Stomach (tissue), 9 donors: ENCODE measurements around the gene PCDHA8. TPM values are rescaled to one million over a fixed set of nuclear protein-coding genes. Genes with fewer than 3 reads are reported as not detected.
"Not testable (repeated sequence)": the region's sequence is repeated elsewhere in the genome, so short reads cannot be mapped to it uniquely, and the experiment has no call there.

Experiments
- DNase-seq, 2 donors: peaks; one replicate each; pipeline versions ENCODE4 v3.0.0 to v3.0.0-alpha.2; 2013 to 2019
- H3K27ac ChIP-seq, 5 donors: fragments of 200-600 bp in 4 of 5; sonication (generic) in 4 of 5; one replicate each; pipeline ENCODE4 v1.5.1; 2013 to 2019; ENCODE audit warnings: mild to moderate bottlenecking in 1 of 5, moderate library complexity in 1 of 5
- H3K27me3 ChIP-seq, 3 donors: fragments of 200-600 bp; sonication (generic); one replicate each; pipeline ENCODE4 v1.5.1; 2017 to 2019; ENCODE audit warnings: mixed run types in 1 of 3
- H3K36me3 ChIP-seq, 4 donors: fragments of 200-600 bp; sonication (generic); 1 replicate in 3 of 4; 2 replicates in 1 of 4; pipeline ENCODE4 v1.5.1; 2016 to 2019
- H3K4me1 ChIP-seq, 4 donors: fragments of 200-600 bp; sonication (generic); one replicate each; pipeline ENCODE4 v1.5.1; 2016 to 2019
- H3K4me3 ChIP-seq, 4 donors: fragments of 200-600 bp; sonication (generic) in 3 of 4; one replicate each; pipeline ENCODE4 v1.5.1; 2016 to 2019; ENCODE audit warnings: mild to moderate bottlenecking in 1 of 4
- H3K9me3 ChIP-seq, 4 donors: fragments of 200-600 bp; sonication (generic); one replicate each; pipeline ENCODE4 v1.5.1; 2016 to 2019
- CTCF ChIP-seq, 7 experiments: fragments of 450-650 bp in 4 of 7; fragments of 200-600 bp in 3 of 7; sonication (generic) in 3 of 7; IDR thresholded peaks; one replicate each; pipeline ENCODE4 v1.5.1; 2016 to 2019; ENCODE audit warnings: antibody characterized with exemption in 7 of 7, control low read depth in 2 of 7, mild to moderate bottlenecking in 1 of 7
- EP300 ChIP-seq: sonication (generic); formaldehyde crosslinking; IDR thresholded peaks from one replicate; pipeline ENCODE4 v1.6.1; 2017; ENCODE audit warnings: antibody characterized with exemption
- POLR2A ChIP-seq, 4 donors: fragments of 450-650 bp; IDR thresholded peaks; one replicate each; pipeline ENCODE4 v1.6.1; 2016; ENCODE audit warnings: antibody characterized with exemption in 4 of 4, control low read depth in 2 of 4, mild to moderate bottlenecking in 1 of 4, moderate library complexity in 1 of 4
- POLR2AphosphoS5 ChIP-seq, 3 donors: sonication (generic); formaldehyde crosslinking; IDR thresholded peaks; one replicate each; pipeline ENCODE4 v1.6.1; 2016; ENCODE audit warnings: antibody characterized with exemption in 3 of 3
- WGBS, 5 donors: extraction: QIAGEN DNeasy Blood & Tissue Kit in 3 of 5; methylation state at CpG; one replicate each; pipeline versions ENCODE4 v1.1.5 to v1.1.7; 2013 to 2018; 5-methylcytosine and 5-hydroxymethylcytosine counted together
- intact Hi-C: fragments of 100-400 bp; cut with DNase I; formaldehyde crosslinking; loops from one replicate; pipeline ENCODE4 v1.15.1; 2023; ENCODE audit warnings: low total_unique reads
- polyA plus RNA-seq, 3 donors: library from polyadenylated mRNA; stranded (reverse); fragments of 200-250 nt; gene quantifications; one replicate each; pipeline ENCODE4 v1.2.3, GENCODE V29; 2013
- total RNA-seq, 5 donors: library from RNA; depleted of rRNA; stranded (reverse); fragments of >200 nt; gene quantifications; one replicate each; pipeline versions ENCODE4 v1.1.0 to v1.2.3, GENCODE V29; 2014 to 2016
- donor health status: healthy with polysubstance abuse.
- donor health status: Bipolar disorder and iron deficiency.
- donor health status: healthy.

Gene PCDHA8
- total and polyA plus RNA-seq, 8 donors = 0.18 to 0.29 TPM; not detected in 6

GRCh38 chr5:140796718-140797095 is 44.3 kb upstream of the PCDHA8 start:
- H3K9me3 ChIP-seq = peaks cover 16 to 89% (median 69%) of the 10 kb centered on the region in 4 donors
- peaks cover 0 to 46% (median 11%) of the 10 kb centered on the region in 3 donors for H3K27me3 ChIP-seq
- 53 to 79% (median 62%) methylated on average over 23 to 39 of the region's 39 CpGs for WGBS, 5 donors
- no peaks in the 10 kb centered on the region for H3K36me3 ChIP-seq
- H3K4me1 ChIP-seq = no peaks in the 10 kb centered on the region
- no peak overlapping the region for H3K27ac ChIP-seq
- no peak for DNase-seq
- no peak overlapping the region for H3K4me3 ChIP-seq
- TF ChIP-seq EP300 (no peak), CTCF (IDR thresholded peaks at IDR 0.05) (no peak), POLR2AphosphoS5 (IDR thresholded peaks at IDR 0.05) (no peak), POLR2A (IDR thresholded peaks at IDR 0.05) (no peak)
- intact Hi-C loops = no loop called here

GRCh38 chr5:140800816-140801493 is 40.0 kb upstream of the PCDHA8 start, which contains the start of gene PCDHA3:
PCDHA3 (plus strand) TSS chr5:140801057.
- Histone ChIP-seq H3K4me3 (peak within 1 kb of the TSS in 2 of 4 donors; percentile 23 to 30), H3K4me1 (no peaks in the 10 kb centered on the region), H3K27me3 (peaks cover 0 to 45% (median 3%) of the 10 kb centered on the region in 3 donors), H3K27ac (peak within 1 kb of the TSS in 1 of 5 donors; percentile 11), H3K9me3 (peaks cover 29 to 80% (median 51%) of the 10 kb centered on the region in 4 donors), H3K36me3 (no peaks in the 10 kb centered on the region)
- WGBS, 5 donors = 20 to 29% (median 22%) methylated on average over 24 to 29 of the region's 29 CpGs
- TF ChIP-seq EP300 (no peak), POLR2A (IDR thresholded peaks at IDR 0.05) (no peak), CTCF (IDR thresholded peaks at IDR 0.05) (no peak), POLR2AphosphoS5 (IDR thresholded peaks at IDR 0.05) (no peak)
- intact Hi-C loops = no loop called here
- DNase-seq = peak in 1 of 2 donors; percentile 38

GRCh38 chr5:140801494-140801841 is 39.5 kb upstream of the PCDHA8 start:
- intact Hi-C loops = no loop called here
- peak in 1 of 2 donors; percentile 16 for DNase-seq
- TF ChIP-seq POLR2AphosphoS5 (IDR thresholded peaks at IDR 0.05) (no peak), POLR2A (IDR thresholded peaks at IDR 0.05) (no peak), EP300 (no peak), CTCF (IDR thresholded peaks at IDR 0.05) (no peak)
- Histone ChIP-seq H3K4me1 (no peaks in the 10 kb centered on the region), H3K27ac (peak overlapping the region in 1 of 5 donors; percentile 11), H3K36me3 (no peaks in the 10 kb centered on the region), H3K4me3 (peak overlapping the region in 2 of 4 donors; percentile 23 to 30), H3K27me3 (peaks cover 0 to 43% (median 3%) of the 10 kb centered on the region in 3 donors), H3K9me3 (peaks cover 28 to 78% (median 50%) of the 10 kb centered on the region in 4 donors)
- 15 to 18% (median 17%) methylated on average over 16 of the region's 16 CpGs for WGBS, 5 donors

- peaks cover 0 to 45% (median 3%) of the 10 kb centered on the region in 3 donors for H3K27me3 ChIP-seq
- H3K4me3 ChIP-seq, H3K36me3 ChIP-seq, DNase-seq, intact Hi-C loops, H3K4me1 ChIP-seq, H3K27ac ChIP-seq: not testable (repeated sequence)
- H3K9me3 ChIP-seq = peaks cover 24 to 77% (median 51%) of the 10 kb centered on the region in 4 donors
- 45 to 64% (median 54%) methylated on average over 34 to 45 of the region's 45 CpGs for WGBS, 5 donors
These were observed 38.6 kb upstream of the PCDHA8 start for GRCh38 chr5:140802381-140802780.

- TF ChIP-seq POLR2A (IDR thresholded peaks at IDR 0.05) (no peak), EP300 (no peak), POLR2AphosphoS5 (IDR thresholded peaks at IDR 0.05) (no peak), CTCF (IDR thresholded peaks at IDR 0.05) (no peak)
- Histone ChIP-seq H3K9me3 (peaks cover 24 to 77% (median 52%) of the 10 kb centered on the region in 4 donors), H3K27ac (no peak overlapping the region), H3K4me1 (no peaks in the 10 kb centered on the region), H3K27me3 (peaks cover 0 to 49% (median 3%) of the 10 kb centered on the region in 3 donors), H3K4me3 (no peak overlapping the region), H3K36me3 (no peaks in the 10 kb centered on the region)
- intact Hi-C loops = no loop called here
- 43 to 65% (median 54%) methylated on average over 32 to 53 of the region's 53 CpGs for WGBS, 5 donors
- no peak for DNase-seq
These were observed 38.2 kb upstream of the PCDHA8 start for GRCh38 chr5:140802781-140803271.
